Measurements from ENCODE around the gene ADAM15.

The ADAM15 gene

DNA sequence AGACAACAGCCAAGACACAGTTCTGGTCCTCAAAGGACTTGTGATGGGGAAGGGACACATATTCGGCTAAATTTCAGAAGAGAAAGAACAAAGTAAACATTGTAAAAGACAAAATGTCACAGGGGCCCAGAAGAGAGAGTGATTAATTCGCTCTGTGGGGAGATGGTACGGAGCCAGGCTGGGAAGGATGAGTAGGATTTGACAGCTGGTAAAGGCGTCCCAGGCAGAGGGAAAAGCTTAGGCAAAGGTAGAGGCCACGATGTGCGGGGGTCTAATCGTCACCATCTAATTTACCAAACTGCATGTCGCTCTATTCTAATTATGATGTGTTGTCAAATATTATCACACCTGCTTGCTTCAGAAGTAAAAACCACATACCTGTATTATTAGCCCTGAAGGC, 59.3 kb downstream of the ADAM15 start:
- H3K4me1 ChIP-seq, result no peaks in the 10 kb centered on the region
- no peak overlapping the region for H3K4me3 ChIP-seq
- no peak for DNase-seq (ENCODE audit: low spot score in 2 of 2)
- no peaks in the 10 kb centered on the region for H3K9me3 ChIP-seq
- no peaks in the 10 kb centered on the region for H3K36me3 ChIP-seq (replicated peaks)
- H3K27me3 ChIP-seq (ENCODE audit: low read depth), result no peaks in the 10 kb centered on the region
- in situ Hi-C loops (cut with MboI; ENCODE audit: low sequenced_read_pairs), result no loop called here

- Histone ChIP-seq H3K27me3 (ENCODE audit: low read depth) (no peaks in the 10 kb centered on the region), H3K9me3 (no peaks in the 10 kb centered on the region), H3K36me3 (replicated peaks) (no peaks in the 10 kb centered on the region), H3K4me1 (no peaks in the 10 kb centered on the region), H3K4me3 (no peak overlapping the region)
- no peak for DNase-seq (ENCODE audit: low spot score in 2 of 2)
- in situ Hi-C loops (cut with MboI; ENCODE audit: low sequenced_read_pairs), result no loop called here
These were observed 59.7 kb downstream of the ADAM15 start for GRCh38 chr1:155110826-155111225.

Measured in HAP-1 (cell line).